Uterus (tissue), 4 donors: ENCODE results near the gene POLR2E. TPM values are rescaled to one million over a fixed set of nuclear protein-coding genes. Genes with fewer than 3 reads are reported as not detected.

Source experiments
- DNase-seq, 2 donors: peaks; one replicate each; pipeline ENCODE4 v3.0.0-alpha.2; 2019 to 2020
- H3K27ac ChIP-seq, 2 donors: fragments of 200-600 bp; sonication (generic); 1 replicate in 1 of 2; 2 replicates in 1 of 2; pipeline ENCODE4 v1.5.1; 2016 to 2018
- H3K27me3 ChIP-seq, 2 donors: fragments of 200-600 bp; sonication (generic); one replicate each; pipeline ENCODE4 v1.5.1; 2018 to 2019; ENCODE audit warnings: control low read depth in 1 of 2
- H3K36me3 ChIP-seq, 2 donors: fragments of 200-600 bp; sonication (generic); one replicate each; pipeline ENCODE4 v1.5.1; 2019; ENCODE audit warnings: control low read depth in 1 of 2
- H3K4me1 ChIP-seq, 2 donors: fragments of 200-600 bp; sonication (generic); one replicate each; pipeline ENCODE4 v1.5.1; 2018 to 2019; ENCODE audit warnings: control low read depth in 1 of 2
- H3K4me3 ChIP-seq, 2 donors: fragments of 200-600 bp; sonication (generic); 1 replicate in 1 of 2; 2 replicates in 1 of 2; pipeline ENCODE4 v1.5.1; 2018 to 2019; ENCODE audit warnings: mild to moderate bottlenecking in 1 of 2
- H3K9me3 ChIP-seq, 2 donors: fragments of 200-600 bp; sonication (generic); one replicate each; pipeline ENCODE4 v1.5.1; 2019; ENCODE audit warnings: control low read depth in 1 of 2
- CTCF ChIP-seq, 4 experiments: fragments of 200-600 bp in 2 of 4; fragments of 450-650 bp in 2 of 4; sonication (generic) in 2 of 4; IDR thresholded peaks; one replicate each; pipeline ENCODE4 v1.5.1; 2016 to 2019; ENCODE audit warnings: antibody characterized with exemption in 4 of 4, mild to moderate bottlenecking in 2 of 4, moderate library complexity in 1 of 4
- POLR2A ChIP-seq, 2 donors: fragments of 450-650 bp; IDR thresholded peaks; one replicate each; pipeline ENCODE4 v1.6.1; 2016; ENCODE audit warnings: antibody characterized with exemption in 2 of 2, mild to moderate bottlenecking in 1 of 2, moderate library complexity in 1 of 2
- intact Hi-C: fragments of 100-400 bp; cut with DNase I; formaldehyde crosslinking; loops from one replicate; pipeline ENCODE4 v1.15.1; 2023; ENCODE audit warnings: low total_unique reads
- total RNA-seq, 4 donors: library from RNA; depleted of rRNA in 3 of 4; stranded (reverse); fragments of >200 nt in 3 of 4; gene quantifications; one replicate each; pipeline versions ENCODE4 v1.1.0 to v1.2.4, GENCODE V29; 2014 to 2023
- donor health status: DM: yes; HTN: yes; CAD: no.

The POLR2E gene
- total RNA-seq, 4 donors from 2014 or later: 13.6 to 112 (median 59.8) TPM

- no peak overlapping the region for H3K4me3 ChIP-seq
- DNase-seq: no peak
- H3K9me3 ChIP-seq: no peaks in the 10 kb centered on the region
- TF ChIP-seq CTCF (IDR thresholded peaks at IDR 0.05): no peak
- TF ChIP-seq POLR2A (IDR thresholded peaks at IDR 0.05): no peak
- no peak overlapping the region for H3K27ac ChIP-seq
- no peaks in the 10 kb centered on the region for H3K27me3 ChIP-seq
- intact Hi-C loops: loop anchor here (10.0 kb wide), 1 partner anchor 184 kb away; the partner anchor contains the start of gene ARID3A
- H3K4me1 ChIP-seq: peaks cover 9 to 18% of the 10 kb centered on the region in 2 donors
- H3K36me3 ChIP-seq: no peaks in the 10 kb centered on the region
These were observed 13.9 kb upstream of the POLR2E start for GRCh38 chr19:1109032-1109551.

- no peaks in the 10 kb centered on the region for H3K36me3 ChIP-seq
- intact Hi-C loops: loop anchor here (10.0 kb wide), 1 partner anchor 184 kb away; the partner anchor contains the start of gene ARID3A
- TF ChIP-seq POLR2A (IDR thresholded peaks at IDR 0.05) (no peak), CTCF (IDR thresholded peaks at IDR 0.05) (no peak)
These were observed 13.3 kb upstream of the POLR2E start for GRCh38 chr19:1108291-1109031.

GRCh38 chr19:1107661-1108261 lies 12.6 kb upstream of the POLR2E start:
- Histone ChIP-seq H3K36me3 (no peaks in the 10 kb centered on the region), H3K4me3 (no peak overlapping the region), H3K27ac (no peak overlapping the region), H3K27me3 (no peaks in the 10 kb centered on the region), H3K9me3 (no peaks in the 10 kb centered on the region), H3K4me1 (peaks cover 6 to 19% of the 10 kb centered on the region in 2 donors)
- no peak for DNase-seq
- intact Hi-C loops: loop anchor here (10.0 kb wide), 1 partner anchor 183 kb away; the partner anchor contains the start of gene ARID3A
- TF ChIP-seq CTCF (IDR thresholded peaks at IDR 0.05): no peak
- no peak for TF ChIP-seq POLR2A (IDR thresholded peaks at IDR 0.05)

More at GRCh38 chr19:1108291-1109031, 13.3 kb upstream of the POLR2E start:
- DNase-seq: no peak
- Histone ChIP-seq H3K9me3 (no peaks in the 10 kb centered on the region), H3K4me3 (no peak overlapping the region), H3K27me3 (no peaks in the 10 kb centered on the region), H3K4me1 (peaks cover 5 to 18% of the 10 kb centered on the region in 2 donors), H3K27ac (no peak overlapping the region)

GRCh38 chr19:1106841-1107660 lies 11.9 kb upstream of the POLR2E start:
- H3K4me3 ChIP-seq: no peak overlapping the region
- H3K9me3 ChIP-seq: no peaks in the 10 kb centered on the region
- no peak for DNase-seq
- no peak for TF ChIP-seq POLR2A (IDR thresholded peaks at IDR 0.05)
- TF ChIP-seq CTCF (IDR thresholded peaks at IDR 0.05): no peak
- no peak overlapping the region for H3K27ac ChIP-seq
- intact Hi-C loops: loop anchor here (10.0 kb wide), 1 partner anchor 182 kb away; the partner anchor contains the start of gene ARID3A
- H3K4me1 ChIP-seq: peaks cover 9 to 19% of the 10 kb centered on the region in 2 donors
- no peaks in the 10 kb centered on the region for H3K36me3 ChIP-seq
- no peaks in the 10 kb centered on the region for H3K27me3 ChIP-seq
